ENCODE measurements around the gene CCNY. TPM values are rescaled to one million over a fixed set of nuclear protein-coding genes. Genes with fewer than 3 reads are reported as not detected.

Gene CCNY
- total RNA-seq, 1 donor from 2014 or later, result 59.4 TPM

DNA sequence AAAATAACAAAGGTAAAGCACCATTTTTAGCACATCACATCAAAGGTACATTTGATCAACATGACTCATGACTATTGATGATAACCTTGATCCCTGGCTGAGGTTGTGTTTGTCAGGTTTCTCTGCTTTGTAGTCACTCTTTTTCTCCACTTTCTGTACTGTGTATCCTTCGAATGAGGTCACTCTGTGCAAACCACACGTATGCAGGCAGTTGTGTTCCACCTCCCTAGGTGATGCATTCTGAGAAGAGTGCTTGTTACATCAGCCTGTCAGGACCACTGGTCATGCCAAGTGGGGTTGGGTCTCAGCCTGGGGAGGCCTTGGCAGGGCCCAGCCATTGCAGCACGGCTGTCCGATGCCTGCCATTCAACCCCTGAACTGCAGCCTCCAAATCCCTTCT is 206.0 kb downstream of the CCNY start:
- no peaks in the 10 kb centered on the region for H3K27me3 Mint-ChIP-seq
- H3K36me3 Mint-ChIP-seq (ENCODE audit: insufficient read depth), result peaks cover 33% of the 10 kb centered on the region
- no peak for DNase-seq (ENCODE audit: low spot score, unreplicated experiment)
- H3K9me3 Mint-ChIP-seq (ENCODE audit: low read depth), result peaks cover 17% of the 10 kb centered on the region
- no peak for TF ChIP-seq CTCF (IDR thresholded peaks at IDR 0.05; ENCODE audit: unreplicated experiment)
- no peak overlapping the region for H3K27ac Mint-ChIP-seq
- no peak overlapping the region for H3K4me3 Mint-ChIP-seq (ENCODE audit: low read depth)
- H3K4me1 Mint-ChIP-seq (ENCODE audit: low read depth), result peaks cover 8% of the 10 kb centered on the region

DNA sequence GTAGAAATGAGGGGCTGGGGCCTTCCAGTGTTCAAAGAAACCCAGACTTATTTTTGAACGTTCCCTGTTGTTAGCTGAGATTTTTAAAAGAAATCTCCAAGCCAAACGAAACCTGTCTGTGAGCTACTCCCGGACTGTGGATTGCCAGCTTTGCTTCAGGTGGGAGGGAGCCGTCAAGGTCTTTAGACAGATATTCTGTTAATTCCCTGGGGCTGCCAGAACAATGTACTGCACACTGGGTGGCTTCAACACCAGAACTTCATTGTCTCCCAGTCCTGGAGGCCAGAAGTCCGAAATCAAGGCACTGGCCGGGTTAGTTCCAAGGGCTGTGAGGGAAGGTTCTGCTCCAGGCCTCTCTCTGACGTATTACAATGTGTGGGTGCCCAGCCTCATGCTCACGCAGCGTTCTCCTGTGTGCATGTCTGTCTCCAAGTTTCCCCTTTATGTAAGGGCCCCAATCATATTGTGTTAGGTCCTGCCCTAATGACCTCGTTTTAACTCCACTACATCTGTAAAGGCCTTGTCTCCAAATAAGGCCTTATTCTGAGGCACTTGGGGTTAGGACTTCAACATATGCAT is 208.9 kb downstream of the CCNY start:
- DNase-seq (ENCODE audit: low spot score, unreplicated experiment), result no peak
- no peak for TF ChIP-seq CTCF (IDR thresholded peaks at IDR 0.05; ENCODE audit: unreplicated experiment)
- Mint-ChIP-seq H3K9me3 (ENCODE audit: low read depth) (peaks cover 4% of the 10 kb centered on the region), H3K27me3 (no peaks in the 10 kb centered on the region), H3K4me3 (ENCODE audit: low read depth) (no peak overlapping the region), H3K27ac (peak overlapping the region; percentile 31), H3K4me1 (ENCODE audit: low read depth) (peaks cover 8% of the 10 kb centered on the region), H3K36me3 (ENCODE audit: insufficient read depth) (peaks cover 11% of the 10 kb centered on the region)

GRCh38 chr10:35545878-35546590 is 209.7 kb downstream of the CCNY start:
- no peak for DNase-seq (ENCODE audit: low spot score, unreplicated experiment)
- H3K27ac Mint-ChIP-seq, result peak overlapping the region; percentile 42
- no peak overlapping the region for H3K4me3 Mint-ChIP-seq (ENCODE audit: low read depth)
- no peak for TF ChIP-seq CTCF (IDR thresholded peaks at IDR 0.05; ENCODE audit: unreplicated experiment)
- peaks cover 8% of the 10 kb centered on the region for H3K4me1 Mint-ChIP-seq (ENCODE audit: low read depth)
- H3K36me3 Mint-ChIP-seq (ENCODE audit: insufficient read depth), result peaks cover 13% of the 10 kb centered on the region
- H3K9me3 Mint-ChIP-seq (ENCODE audit: low read depth), result no peaks in the 10 kb centered on the region
- H3K27me3 Mint-ChIP-seq, result no peaks in the 10 kb centered on the region

- Mint-ChIP-seq H3K27me3 (no peaks in the 10 kb centered on the region), H3K27ac (no peak overlapping the region), H3K4me3 (ENCODE audit: low read depth) (no peak overlapping the region), H3K9me3 (ENCODE audit: low read depth) (no peaks in the 10 kb centered on the region), H3K36me3 (ENCODE audit: insufficient read depth) (peaks cover 8% of the 10 kb centered on the region), H3K4me1 (ENCODE audit: low read depth) (peaks cover 8% of the 10 kb centered on the region)
- no peak for DNase-seq (ENCODE audit: low spot score, unreplicated experiment)
- TF ChIP-seq CTCF (IDR thresholded peaks at IDR 0.05; ENCODE audit: unreplicated experiment), result no peak
These were observed 210.5 kb downstream of the CCNY start for GRCh38 chr10:35546824-35547225.

- no peak for DNase-seq (ENCODE audit: low spot score, unreplicated experiment)
- H3K27ac Mint-ChIP-seq, result peak overlapping the region; percentile 2
- TF ChIP-seq CTCF (IDR thresholded peaks at IDR 0.05; ENCODE audit: unreplicated experiment), result no peak
- H3K36me3 Mint-ChIP-seq (ENCODE audit: insufficient read depth), result peaks cover 6% of the 10 kb centered on the region
- no peaks in the 10 kb centered on the region for H3K9me3 Mint-ChIP-seq (ENCODE audit: low read depth)
- no peaks in the 10 kb centered on the region for H3K4me1 Mint-ChIP-seq (ENCODE audit: low read depth)
- H3K4me3 Mint-ChIP-seq (ENCODE audit: low read depth), result no peak overlapping the region
- no peaks in the 10 kb centered on the region for H3K27me3 Mint-ChIP-seq
These were observed 216.5 kb downstream of the CCNY start for GRCh38 chr10:35552650-35553342.
